ENCODE results near the gene KRTAP12-2. TPM values are rescaled to one million over a fixed set of nuclear protein-coding genes. Genes with fewer than 3 reads are reported as not detected.

KRTAP12-2 gene
- total RNA-seq, 1 experiment from 2014 or later = not detected

- TF ChIP-seq CTCF (IDR thresholded peaks at IDR 0.05) = no peak
- TF ChIP-seq ZBTB43 (CRISPR knock-in tag; IDR thresholded peaks at IDR 0.05) = no peak
- no peak for TF ChIP-seq ZNF281 (CRISPR knock-in tag; IDR thresholded peaks at IDR 0.05)
Measured at GRCh38 chr21:44684483-44684882, 17.8 kb upstream of the KRTAP12-2 start (continued).

GRCh38 chr21:44684077-44684476 is 17.4 kb upstream of the KRTAP12-2 start:
- H3K4me1 Mint-ChIP-seq = peaks cover 21% of the 10 kb centered on the region
- H3K27me3 Mint-ChIP-seq (ENCODE audit: low read depth) = peaks cover 6% of the 10 kb centered on the region; the same call in 1 of the 2 replicates
- no peak for DNase-seq (ENCODE audit: low spot score)
- H3K36me3 Mint-ChIP-seq = no peaks in the 10 kb centered on the region
- H3K27ac Mint-ChIP-seq = no peak overlapping the region
- H3K4me3 Mint-ChIP-seq = no peak overlapping the region
- CTCF ChIA-PET = no interaction called here
- no peaks in the 10 kb centered on the region for H3K9me3 Mint-ChIP-seq
- no peak for ATAC-seq
- POLR2A ChIA-PET = no interaction called here
- no peak for TF ChIP-seq AFF4 (CRISPR knock-in tag; IDR thresholded peaks at IDR 0.05; ENCODE audit: borderline replicate concordance)
- TF ChIP-seq HMGXB4 (CRISPR knock-in tag; IDR thresholded peaks at IDR 0.05) = no peak
- TF ChIP-seq PREB (CRISPR knock-in tag; IDR thresholded peaks at IDR 0.05; ENCODE audit: borderline replicate concordance) = no peak
- TF ChIP-seq STAT6 (CRISPR knock-in tag; conservative IDR thresholded peaks at IDR 0.05; ENCODE audit: low read depth) = no peak
- TF ChIP-seq ELF4 (CRISPR knock-in tag; IDR thresholded peaks at IDR 0.05; ENCODE audit: low read depth) = no peak
- no peak for TF ChIP-seq NFE2L1 (CRISPR knock-in tag; IDR thresholded peaks at IDR 0.05)
- TF ChIP-seq ATF1 (CRISPR knock-in tag; IDR thresholded peaks at IDR 0.05) = no peak
- no peak for TF ChIP-seq ZSCAN18 (CRISPR knock-in tag; IDR thresholded peaks at IDR 0.05)
- no peak for TF ChIP-seq MYBL2 (CRISPR knock-in tag; IDR thresholded peaks at IDR 0.05)
- TF ChIP-seq SOX15 (CRISPR knock-in tag; IDR thresholded peaks at IDR 0.05) = no peak
- TF ChIP-seq JUN (CRISPR knock-in tag; IDR thresholded peaks at IDR 0.05) = no peak
- TF ChIP-seq AR (CRISPR knock-in tag; IDR thresholded peaks at IDR 0.05) = no peak
